Measurements from ENCODE around the gene ST14. TPM values are rescaled to one million over a fixed set of nuclear protein-coding genes. Genes with fewer than 3 reads are reported as not detected.

The ST14 gene
- total and polyA plus RNA-seq, 2 donors (not counting 1 experiment from before 2014, with no cell fraction given): 36.2 to 52.2 TPM

DNA sequence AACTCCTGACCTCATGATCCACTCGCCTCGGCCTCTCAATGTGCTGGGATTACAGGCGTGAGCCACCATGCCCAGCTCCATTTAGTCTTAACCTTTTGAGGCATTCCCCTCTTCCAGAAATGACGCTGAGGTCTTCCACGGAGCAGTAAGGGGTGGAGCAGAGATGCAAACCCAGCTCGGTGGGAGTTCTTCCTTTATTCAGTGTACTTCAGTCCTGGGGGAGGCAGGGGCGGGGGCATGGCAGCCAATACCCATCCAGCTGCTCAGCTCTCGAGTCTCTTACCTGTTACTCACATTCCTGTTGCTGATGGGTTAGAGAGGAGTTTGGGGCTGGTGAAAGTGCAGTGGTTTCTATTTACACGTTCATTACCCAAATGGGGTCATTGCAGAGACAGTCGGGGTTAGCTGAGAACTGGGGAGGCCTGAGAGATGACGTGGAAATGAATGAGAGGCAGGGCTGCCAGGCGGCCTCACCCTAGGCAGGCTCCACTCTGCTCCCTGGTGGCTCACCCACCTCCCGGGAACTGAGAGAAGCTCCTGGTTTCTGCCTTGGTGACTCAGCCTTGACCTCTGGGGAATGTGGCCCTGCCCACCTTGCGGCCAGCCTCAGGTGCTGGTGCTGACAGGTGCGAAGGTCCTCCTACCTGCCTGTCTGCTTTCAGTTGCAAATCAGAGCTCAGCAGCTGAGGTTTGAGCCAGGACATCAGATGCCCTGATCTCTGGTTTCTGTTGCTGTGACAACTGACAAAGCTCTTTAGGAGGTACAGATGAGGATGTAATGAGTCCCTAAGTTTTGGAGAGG is 13.4 kb upstream of the ST14 start:
- no peaks in the 10 kb centered on the region for H4K20me1 ChIP-seq (ENCODE audit: control insufficient read depth, insufficient read depth, low read length, poor library complexity, severe bottlenecking)
- DNase-seq (no peak), ATAC-seq (ENCODE audit: low read depth) (peak; percentile 23)
- H3K9me3 ChIP-seq (ENCODE audit: control extremely low read depth in 1 of 3, control insufficient read depth in 2 of 3, insufficient read depth in 1 of 3, low read length in 2 of 3): no peaks in the 10 kb centered on the region
- H2AFZ ChIP-seq (ENCODE audit: insufficient read depth, low read depth, low read length, poor library complexity, severe bottlenecking): no peak overlapping the region
- peak overlapping the region; percentile 61 to 75 for H3K27ac ChIP-seq (ENCODE audit: low read length in 2 of 2)
- peaks cover 1 to 22% of the 10 kb centered on the region in 2 experiments for H3K36me3 ChIP-seq (replicated peaks in 1 of 2; ENCODE audit: control extremely low read depth in 1 of 2, control insufficient read depth in 1 of 2, extremely low read depth in 1 of 2, insufficient read depth in 2 of 2, low read length in 1 of 2)
- H3K4me1 Mint-ChIP-seq: peaks cover 37% of the 10 kb centered on the region
- no peaks in the 10 kb centered on the region for H3K79me2 ChIP-seq (ENCODE audit: control insufficient read depth, insufficient read depth, low read length)
- H3K4me1 ChIP-seq (ENCODE audit: control insufficient read depth in 2 of 2, insufficient read depth in 2 of 2, low read length in 2 of 2): peaks cover 16 to 34% of the 10 kb centered on the region in 2 donors
- H3K27ac Mint-ChIP-seq: peak overlapping the region; percentile 68
- no peaks in the 10 kb centered on the region for H3K9me3 Mint-ChIP-seq (ENCODE audit: insufficient read depth)
- POLR2A ChIA-PET: interaction anchor here (0.7 to 1.1 kb wide), 6 partner anchors 14 to 76 kb away, joined by 3 to 8 read pairs (median 4); partner anchors contain the start of genes APLP2 and ST14
- H3K4me3 Mint-ChIP-seq: peak overlapping the region; percentile 30
- 75% methylated on average over 7 of the region's 15 CpGs for WGBS (ENCODE audit: insufficient coverage)
- TF ChIP-seq, protein P1, sequence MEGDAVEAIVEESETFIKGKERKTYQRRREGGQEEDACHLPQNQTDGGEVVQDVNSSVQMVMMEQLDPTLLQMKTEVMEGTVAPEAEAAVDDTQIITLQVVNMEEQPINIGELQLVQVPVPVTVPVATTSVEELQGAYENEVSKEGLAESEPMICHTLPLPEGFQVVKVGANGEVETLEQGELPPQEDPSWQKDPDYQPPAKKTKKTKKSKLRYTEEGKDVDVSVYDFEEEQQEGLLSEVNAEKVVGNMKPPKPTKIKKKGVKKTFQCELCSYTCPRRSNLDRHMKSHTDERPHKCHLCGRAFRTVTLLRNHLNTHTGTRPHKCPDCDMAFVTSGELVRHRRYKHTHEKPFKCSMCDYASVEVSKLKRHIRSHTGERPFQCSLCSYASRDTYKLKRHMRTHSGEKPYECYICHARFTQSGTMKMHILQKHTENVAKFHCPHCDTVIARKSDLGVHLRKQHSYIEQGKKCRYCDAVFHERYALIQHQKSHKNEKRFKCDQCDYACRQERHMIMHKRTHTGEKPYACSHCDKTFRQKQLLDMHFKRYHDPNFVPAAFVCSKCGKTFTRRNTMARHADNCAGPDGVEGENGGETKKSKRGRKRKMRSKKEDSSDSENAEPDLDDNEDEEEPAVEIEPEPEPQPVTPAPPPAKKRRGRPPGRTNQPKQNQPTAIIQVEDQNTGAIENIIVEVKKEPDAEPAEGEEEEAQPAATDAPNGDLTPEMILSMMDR (IDR thresholded peaks at IDR 0.05): no peak
- no peak for TF ChIP-seq EZH2 (IDR thresholded peaks at IDR 0.05; ENCODE audit: borderline replicate concordance, insufficient read depth, low read depth, low read length, poor library complexity, severe bottlenecking)
- no peak overlapping the region for H3K9ac ChIP-seq (ENCODE audit: low read length)
- intact Hi-C loops (cut with micrococcal nuclease): loop anchor here (2.0 kb wide), 2 partner anchors 15 to 67 kb away; no protein-coding TSS in a partner anchor
- H3K27me3 Mint-ChIP-seq: no peaks in the 10 kb centered on the region
- H3K4me2 ChIP-seq (replicated peaks; ENCODE audit: low read depth, low read length, poor library complexity, severe bottlenecking): peak overlapping the region; percentile 39
- H3K4me3 ChIP-seq (ENCODE audit: control extremely low read depth in 1 of 5, extremely low read depth in 1 of 5, insufficient read depth in 1 of 5, low read depth in 2 of 5, low read length in 4 of 5): no peak overlapping the region
- CTCF ChIA-PET: interaction anchor here (0.5 to 4.8 kb wide), 14 partner anchors 10 to 748 kb away, joined by 3 to 47 read pairs (median 4); no protein-coding TSS in a partner anchor
- H3K27me3 ChIP-seq (replicated peaks in 1 of 4; ENCODE audit: control extremely low read depth in 1 of 4, control insufficient read depth in 3 of 4, insufficient read depth in 4 of 4, low read length in 3 of 4): no peaks in the 10 kb centered on the region
